ENCODE data around the gene SNX12. TPM values are rescaled to one million over a fixed set of nuclear protein-coding genes. Genes with fewer than 3 reads are reported as not detected.

Gene SNX12
- 100 to 1,000 TPM in 1 of 6 experiments, 10 to 100 TPM in 5; 87.0 to 101 (median 91.1) TPM for total RNA-seq (2021; fragmentation: NEBNext Ultra II Directional; extraction: Animal tissue kit (Norgen Biotek cat#: 25700))
- long read RNA-seq, transcript SNX12-202 (4 exons, 2,376 nt), result major isoform, 5 of 9 reads
- long read RNA-seq, partial matches to known transcripts, result 0 of 9 reads
- long read RNA-seq, other reads (novel, unspliced or antisense), result 4 of 9 reads

DNA sequence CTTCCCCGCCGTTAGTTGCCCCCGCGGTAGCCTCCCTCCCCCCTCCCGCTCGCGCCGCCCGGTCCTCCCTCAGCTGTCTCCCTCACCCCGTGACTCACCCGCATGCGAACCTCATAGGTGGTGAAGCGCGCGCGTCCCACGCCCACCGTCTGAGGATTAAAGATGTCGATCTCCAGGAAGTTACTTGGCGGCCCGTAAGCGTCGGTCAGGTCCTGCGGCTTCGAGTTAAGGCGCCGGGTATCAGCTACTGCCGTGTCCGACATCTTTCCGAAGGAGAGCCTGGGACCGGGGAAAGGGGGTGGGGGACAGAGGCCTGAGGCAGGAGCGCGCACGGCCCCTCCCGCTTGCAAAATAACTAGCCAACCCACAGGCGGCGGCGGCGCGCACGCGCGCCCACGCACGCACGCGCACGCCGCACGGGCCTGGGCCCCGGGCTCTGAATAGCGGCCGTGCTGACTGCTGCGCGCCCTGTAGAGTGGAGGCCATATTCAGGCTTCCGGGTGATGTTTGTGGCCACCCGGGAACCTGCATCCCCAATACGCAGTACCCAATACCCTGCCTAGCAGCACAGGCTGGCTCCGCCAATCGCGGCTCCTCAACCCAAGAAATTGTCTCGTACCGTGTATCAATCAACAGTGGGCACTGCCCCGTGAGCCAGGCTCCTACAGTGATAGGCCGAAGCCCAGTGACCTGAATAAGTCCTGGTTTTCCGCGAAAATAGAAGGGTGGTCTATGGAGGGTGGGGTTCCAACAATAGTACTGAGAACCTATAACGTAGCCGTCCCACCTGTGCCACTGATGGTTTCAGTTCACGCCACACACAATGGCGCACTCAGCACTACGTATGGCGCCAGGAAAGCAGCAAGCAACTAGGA is at the start of gene SNX12:
SNX12 (minus strand) TSS at position 291 of the 875 bp plus-strand sequence; CDS start at position 263, 28 bp downstream.
- no peaks in the 10 kb centered on the region for H3K9me3 Mint-ChIP-seq
- TF ChIP-seq, protein P1, sequence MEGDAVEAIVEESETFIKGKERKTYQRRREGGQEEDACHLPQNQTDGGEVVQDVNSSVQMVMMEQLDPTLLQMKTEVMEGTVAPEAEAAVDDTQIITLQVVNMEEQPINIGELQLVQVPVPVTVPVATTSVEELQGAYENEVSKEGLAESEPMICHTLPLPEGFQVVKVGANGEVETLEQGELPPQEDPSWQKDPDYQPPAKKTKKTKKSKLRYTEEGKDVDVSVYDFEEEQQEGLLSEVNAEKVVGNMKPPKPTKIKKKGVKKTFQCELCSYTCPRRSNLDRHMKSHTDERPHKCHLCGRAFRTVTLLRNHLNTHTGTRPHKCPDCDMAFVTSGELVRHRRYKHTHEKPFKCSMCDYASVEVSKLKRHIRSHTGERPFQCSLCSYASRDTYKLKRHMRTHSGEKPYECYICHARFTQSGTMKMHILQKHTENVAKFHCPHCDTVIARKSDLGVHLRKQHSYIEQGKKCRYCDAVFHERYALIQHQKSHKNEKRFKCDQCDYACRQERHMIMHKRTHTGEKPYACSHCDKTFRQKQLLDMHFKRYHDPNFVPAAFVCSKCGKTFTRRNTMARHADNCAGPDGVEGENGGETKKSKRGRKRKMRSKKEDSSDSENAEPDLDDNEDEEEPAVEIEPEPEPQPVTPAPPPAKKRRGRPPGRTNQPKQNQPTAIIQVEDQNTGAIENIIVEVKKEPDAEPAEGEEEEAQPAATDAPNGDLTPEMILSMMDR (IDR thresholded peaks at IDR 0.05), result no peak
- H3K4me3 Mint-ChIP-seq, result peak within 1 kb of the TSS; percentile 97
- H3K36me3 Mint-ChIP-seq (ENCODE audit: low read depth), result peaks cover 5% of the 10 kb centered on the region; the same call in 1 of the 2 replicates
- H3K4me1 Mint-ChIP-seq (ENCODE audit: low read depth), result peaks cover 13% of the 10 kb centered on the region
- H3K27me3 Mint-ChIP-seq (ENCODE audit: insufficient read depth), result no peaks in the 10 kb centered on the region; the same call in 1 of the 2 replicates
- peak within 1 kb of the TSS; percentile 92 for H3K27ac Mint-ChIP-seq
- DNase-seq, result peak; percentile 94

DNA sequence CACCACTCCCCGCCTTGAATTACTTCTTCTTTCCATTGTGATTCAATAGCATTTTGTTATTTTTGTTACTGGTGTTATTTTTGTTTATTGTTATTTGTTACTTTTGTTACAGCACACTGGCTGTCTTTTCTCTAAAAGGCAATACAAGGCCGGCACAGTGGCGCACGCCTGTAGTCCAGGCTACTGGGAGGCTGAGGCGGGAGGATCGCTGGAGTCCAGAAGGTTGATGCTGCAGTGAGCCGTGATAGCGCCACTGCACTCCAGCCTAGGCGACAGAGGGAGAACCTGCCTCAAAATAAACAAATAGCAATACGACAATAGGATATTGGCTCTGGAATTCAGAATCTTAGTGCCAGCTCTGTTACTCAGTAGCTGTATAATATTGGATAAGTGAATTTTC is 49.2 kb upstream of the SNX12 start:
- no peaks in the 10 kb centered on the region; the same call in 1 of the 2 replicates for H3K4me1 Mint-ChIP-seq (ENCODE audit: low read depth)
- H3K36me3 Mint-ChIP-seq (ENCODE audit: low read depth), result peaks cover 5% of the 10 kb centered on the region; the same call in 1 of the 2 replicates
- H3K27me3 Mint-ChIP-seq (ENCODE audit: insufficient read depth), result no peaks in the 10 kb centered on the region; the same call in 1 of the 2 replicates
- DNase-seq, result no peak
- H3K27ac Mint-ChIP-seq, result no peak overlapping the region
- no peak overlapping the region for H3K4me3 Mint-ChIP-seq
- TF ChIP-seq, protein P1 (IDR thresholded peaks at IDR 0.05), result no peak
- no peaks in the 10 kb centered on the region for H3K9me3 Mint-ChIP-seq

DNA sequence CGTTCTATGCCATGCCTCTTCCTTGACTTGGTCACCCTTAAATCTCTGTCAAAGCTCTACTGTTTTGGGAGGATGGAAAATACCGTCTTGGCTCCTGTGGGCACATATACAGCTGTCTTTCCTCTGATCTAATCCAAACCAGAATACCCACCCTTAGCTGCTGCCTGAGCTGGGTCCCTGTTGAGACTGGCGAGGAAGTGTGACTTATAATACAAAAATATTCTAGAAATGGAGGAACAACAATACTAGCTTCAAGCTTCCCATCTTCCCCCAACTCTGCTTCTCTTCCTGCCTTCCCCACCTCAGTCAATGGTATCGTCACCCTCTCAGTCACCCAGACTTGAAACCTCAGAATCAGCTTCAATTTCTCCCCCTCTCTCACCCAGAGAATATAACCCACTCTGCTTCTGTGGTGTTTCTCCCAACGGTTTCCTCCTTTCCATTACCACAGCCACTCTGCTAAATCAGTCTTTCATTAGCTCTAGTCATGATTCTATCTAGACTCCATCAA is 43.8 kb upstream of the SNX12 start:
- DNase-seq, result no peak
- no peak overlapping the region; the same call in 1 of the 2 replicates for H3K4me3 Mint-ChIP-seq
- no peaks in the 10 kb centered on the region for H3K36me3 Mint-ChIP-seq (ENCODE audit: low read depth)
- TF ChIP-seq, protein P1 (IDR thresholded peaks at IDR 0.05), result no peak
- no peaks in the 10 kb centered on the region; the same call in 1 of the 2 replicates for H3K4me1 Mint-ChIP-seq (ENCODE audit: low read depth)
- H3K27ac Mint-ChIP-seq, result no peak overlapping the region
- peaks cover 16% of the 10 kb centered on the region for H3K27me3 Mint-ChIP-seq (ENCODE audit: insufficient read depth)
- no peaks in the 10 kb centered on the region for H3K9me3 Mint-ChIP-seq

DNA sequence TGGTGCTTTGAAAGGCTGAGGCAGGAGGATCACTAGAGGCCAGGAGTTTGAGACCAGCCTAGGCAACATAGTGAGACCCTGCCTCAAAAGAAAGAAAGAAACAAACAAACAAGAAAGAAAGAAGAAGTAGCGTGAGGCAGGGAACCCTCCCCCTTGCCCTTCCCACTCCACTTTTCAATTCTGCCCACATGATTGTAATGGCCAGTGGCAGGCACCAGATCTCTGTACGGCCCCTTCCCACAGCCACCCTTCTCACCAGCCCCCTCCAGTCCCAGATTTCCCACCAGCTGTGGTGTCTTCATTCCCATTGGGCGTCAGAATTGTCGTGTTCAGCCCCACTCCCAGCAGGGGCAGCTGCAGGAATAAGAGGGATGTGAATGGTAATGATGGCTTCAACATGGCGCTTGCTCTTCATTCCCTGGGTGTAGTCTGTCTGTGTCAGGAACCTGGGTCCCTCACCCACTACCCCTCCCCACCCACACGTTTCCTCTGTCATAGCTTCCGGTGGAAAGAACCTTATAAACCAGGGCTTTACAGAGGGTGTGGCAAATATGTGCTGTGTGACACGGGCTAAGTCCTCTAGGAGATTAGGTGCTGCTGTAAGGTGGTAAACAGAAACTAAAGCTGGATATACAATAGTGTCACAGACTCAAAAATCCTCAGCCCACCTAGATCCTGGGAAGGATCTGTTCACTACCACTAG is 43.2 kb upstream of the SNX12 start, which contains the start of gene IL2RG:
IL2RG (minus strand) TSS at position 437 of the 703 bp plus-strand sequence; CDS start at position 399, 38 bp downstream.
- no peak for DNase-seq
- TF ChIP-seq, protein P1 (IDR thresholded peaks at IDR 0.05), result no peak
- no peaks in the 10 kb centered on the region; the same call in 1 of the 2 replicates for H3K4me1 Mint-ChIP-seq (ENCODE audit: low read depth)
- H3K9me3 Mint-ChIP-seq, result no peaks in the 10 kb centered on the region
- no peak within 1 kb of the TSS; the same call in 1 of the 2 replicates for H3K4me3 Mint-ChIP-seq
- H3K27me3 Mint-ChIP-seq (ENCODE audit: insufficient read depth), result peaks cover 16% of the 10 kb centered on the region
- no peak within 1 kb of the TSS for H3K27ac Mint-ChIP-seq
- H3K36me3 Mint-ChIP-seq (ENCODE audit: low read depth), result no peaks in the 10 kb centered on the region

DNA sequence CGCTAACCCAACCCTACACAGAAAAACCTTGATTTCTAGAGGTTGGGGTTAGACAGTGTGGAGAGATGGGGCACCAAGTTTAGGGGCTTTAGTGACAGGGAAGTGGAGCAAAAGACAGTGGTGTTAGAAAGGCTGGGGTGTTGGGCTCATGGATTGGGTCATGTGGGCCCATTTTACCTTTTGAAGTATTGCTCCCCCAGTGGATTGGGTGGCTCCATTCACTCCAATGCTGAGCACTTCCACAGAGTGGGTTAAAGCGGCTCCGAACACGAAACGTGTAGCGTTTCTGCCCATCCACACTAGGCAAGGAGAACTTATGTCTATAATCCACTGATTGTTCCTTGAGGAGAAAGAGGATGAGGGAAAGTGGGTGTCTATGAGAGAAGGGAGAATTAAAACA is 40.9 kb upstream of the SNX12 start:
- Mint-ChIP-seq H3K9me3 (no peaks in the 10 kb centered on the region), H3K4me1 (ENCODE audit: low read depth) (peaks cover 4% of the 10 kb centered on the region), H3K4me3 (no peak overlapping the region), H3K27me3 (ENCODE audit: insufficient read depth) (peaks cover 16% of the 10 kb centered on the region), H3K36me3 (ENCODE audit: low read depth) (no peaks in the 10 kb centered on the region), H3K27ac (no peak overlapping the region)
- DNase-seq, result no peak
- TF ChIP-seq, protein P1 (IDR thresholded peaks at IDR 0.05), result no peak
